Prostate gland (tissue), 2 donors: Measurements from ENCODE around the gene AEN.

Experiments
- POLR2A ChIP-seq: fragments of 450-650 bp; IDR thresholded peaks from one replicate; pipeline ENCODE4 v1.6.1; 2016; ENCODE audit warnings: antibody characterized with exemption, mild to moderate bottlenecking
- TF ChIP-seq, protein P1 (sequence below), 4 experiments: fragments of 200-600 bp in 2 of 4; fragments of 450-650 bp in 2 of 4; sonication (generic) in 2 of 4; IDR thresholded peaks; 1 replicate in 3 of 4; 2 replicates in 1 of 4; pipeline ENCODE4 v1.5.1; 2016 to 2019; ENCODE audit warnings: antibody characterized with exemption in 4 of 4, mild to moderate bottlenecking in 2 of 4, moderate library complexity in 2 of 4

DNA sequence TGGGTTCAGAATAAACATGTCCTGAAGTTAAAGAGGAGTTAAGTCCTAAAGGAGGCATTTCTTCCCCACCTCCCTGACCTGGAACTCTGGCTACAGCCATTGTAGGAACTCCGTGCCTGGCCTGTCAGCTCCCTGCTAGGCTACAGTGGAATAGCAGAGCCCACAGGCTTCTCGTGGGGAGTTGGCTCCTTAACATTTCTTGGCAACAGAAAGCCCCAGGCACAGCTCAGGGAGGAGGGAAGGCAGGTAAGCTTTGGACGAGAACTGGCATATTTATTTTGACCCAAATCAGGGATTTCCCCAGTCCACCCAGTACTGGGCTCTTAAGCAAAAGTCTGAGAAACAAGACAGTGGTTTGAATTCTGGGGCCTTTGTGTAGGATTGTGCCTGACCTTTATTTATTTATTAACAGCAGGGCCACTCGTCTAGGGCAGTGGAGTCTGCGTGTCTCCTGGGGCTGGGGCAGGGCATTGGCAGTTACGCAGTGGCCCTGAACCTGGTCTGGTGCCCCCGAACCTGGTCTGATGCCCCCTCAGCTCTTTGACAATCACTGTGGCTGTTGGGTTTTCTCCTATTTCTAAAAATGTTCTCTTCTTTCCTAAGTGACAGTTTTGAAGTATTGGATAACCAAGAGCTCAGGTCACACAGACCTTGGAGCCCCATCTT is 9.8 kb downstream of the AEN start:
- TF ChIP-seq, protein P1, sequence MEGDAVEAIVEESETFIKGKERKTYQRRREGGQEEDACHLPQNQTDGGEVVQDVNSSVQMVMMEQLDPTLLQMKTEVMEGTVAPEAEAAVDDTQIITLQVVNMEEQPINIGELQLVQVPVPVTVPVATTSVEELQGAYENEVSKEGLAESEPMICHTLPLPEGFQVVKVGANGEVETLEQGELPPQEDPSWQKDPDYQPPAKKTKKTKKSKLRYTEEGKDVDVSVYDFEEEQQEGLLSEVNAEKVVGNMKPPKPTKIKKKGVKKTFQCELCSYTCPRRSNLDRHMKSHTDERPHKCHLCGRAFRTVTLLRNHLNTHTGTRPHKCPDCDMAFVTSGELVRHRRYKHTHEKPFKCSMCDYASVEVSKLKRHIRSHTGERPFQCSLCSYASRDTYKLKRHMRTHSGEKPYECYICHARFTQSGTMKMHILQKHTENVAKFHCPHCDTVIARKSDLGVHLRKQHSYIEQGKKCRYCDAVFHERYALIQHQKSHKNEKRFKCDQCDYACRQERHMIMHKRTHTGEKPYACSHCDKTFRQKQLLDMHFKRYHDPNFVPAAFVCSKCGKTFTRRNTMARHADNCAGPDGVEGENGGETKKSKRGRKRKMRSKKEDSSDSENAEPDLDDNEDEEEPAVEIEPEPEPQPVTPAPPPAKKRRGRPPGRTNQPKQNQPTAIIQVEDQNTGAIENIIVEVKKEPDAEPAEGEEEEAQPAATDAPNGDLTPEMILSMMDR (IDR thresholded peaks at IDR 0.05), result no peak
- no peak for TF ChIP-seq POLR2A
